ENCODE measurements around the gene PHF20.
"Not testable (repeated sequence)": the region's sequence is repeated elsewhere in the genome, so short reads cannot be mapped to it uniquely, and the experiment has no call there.

PHF20 gene

DNA sequence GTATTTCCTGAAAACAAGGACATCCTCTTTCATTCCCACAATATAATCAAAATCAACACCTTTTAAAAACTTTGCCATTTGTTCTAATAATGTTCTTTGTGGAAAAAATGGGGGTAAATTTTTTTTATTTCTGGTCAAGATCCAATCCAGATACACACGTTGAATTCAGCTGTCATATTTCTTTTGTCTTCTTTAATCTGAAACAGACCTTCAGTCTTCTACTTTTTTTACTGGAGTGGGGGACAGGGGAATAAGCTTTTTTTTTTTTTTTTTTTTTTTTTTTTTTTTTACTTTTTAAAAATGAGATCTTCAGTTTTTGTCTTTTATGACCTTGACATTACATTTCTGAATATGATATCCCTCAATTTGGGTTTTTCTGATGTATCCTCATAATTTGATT is 113.4 kb downstream of the PHF20 start:
- DNase-seq (ENCODE audit: low spot score) = no peak

DNA sequence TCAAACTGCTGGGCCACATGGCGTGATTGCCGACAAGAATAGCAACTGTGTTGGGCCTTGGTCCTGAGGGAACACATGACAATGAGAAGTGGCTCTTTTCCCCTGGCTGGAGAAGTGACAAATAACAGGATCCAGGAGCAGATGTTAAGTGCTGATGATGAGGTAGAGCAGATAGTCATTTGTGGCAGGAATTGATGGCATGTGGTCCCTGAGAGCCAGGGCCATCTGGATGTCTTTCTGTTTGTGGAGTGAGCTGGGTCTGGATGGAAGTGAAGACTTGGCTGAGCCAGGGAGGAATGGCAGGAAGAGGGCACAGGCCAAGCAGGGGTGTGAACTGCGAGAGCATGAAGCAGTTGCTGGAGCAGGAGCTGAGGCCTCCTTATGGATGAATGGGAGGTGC is 114.7 kb downstream of the PHF20 start:
- no peak for DNase-seq (ENCODE audit: low spot score)

DNA sequence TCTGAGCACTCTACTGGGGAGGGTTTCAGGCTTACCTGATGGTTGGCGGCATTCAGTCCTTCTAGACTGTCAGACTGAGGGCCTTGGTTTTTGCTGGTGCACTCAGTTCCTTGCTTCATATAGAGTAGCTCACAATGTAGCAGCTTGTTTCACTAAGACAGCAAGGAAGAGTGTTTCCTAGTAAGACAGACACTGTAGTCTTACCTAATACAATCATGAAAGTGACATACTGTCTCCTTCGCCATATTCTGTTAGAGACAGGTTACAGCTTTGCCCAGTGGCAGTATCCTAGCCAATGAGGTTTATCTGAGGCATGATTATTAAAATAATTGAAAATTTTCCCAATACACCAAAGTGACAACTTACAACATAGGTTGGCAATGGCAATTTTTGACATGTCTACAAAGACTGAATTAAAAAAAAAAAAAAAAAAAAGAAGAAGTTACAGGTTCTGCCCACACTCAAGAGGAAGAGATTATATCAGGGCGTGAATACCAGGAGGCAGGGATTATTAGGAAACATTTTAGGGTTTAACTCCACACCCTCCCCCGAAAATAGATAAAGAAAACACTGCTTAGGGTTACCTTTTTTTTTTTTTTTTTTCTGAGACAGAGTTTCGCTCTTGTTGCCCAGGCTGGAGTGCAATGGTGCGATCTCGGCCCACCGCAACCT is 115.7 kb downstream of the PHF20 start:
- no peak for DNase-seq (ENCODE audit: low spot score)

DNA sequence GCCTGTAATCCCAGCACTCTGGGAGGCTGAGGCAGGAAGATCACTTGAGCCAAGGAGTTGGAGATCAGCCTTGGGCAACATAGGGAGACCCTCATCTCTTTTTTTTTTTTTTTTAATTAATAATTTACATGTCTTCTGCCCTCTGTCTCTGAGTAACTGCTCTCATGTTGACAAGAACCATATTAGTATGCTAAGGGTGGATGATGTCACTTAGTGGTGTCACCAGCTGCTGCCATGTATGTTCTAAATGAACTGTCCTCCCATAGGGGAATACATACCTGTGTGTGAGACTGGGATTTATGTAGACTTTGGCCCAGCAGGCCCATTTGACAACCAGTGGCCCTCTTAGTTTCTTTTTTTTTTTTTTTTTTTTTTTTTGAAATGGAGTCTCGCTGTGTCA is 116.8 kb downstream of the PHF20 start:
- DNase-seq (ENCODE audit: low spot score) = no peak

DNA sequence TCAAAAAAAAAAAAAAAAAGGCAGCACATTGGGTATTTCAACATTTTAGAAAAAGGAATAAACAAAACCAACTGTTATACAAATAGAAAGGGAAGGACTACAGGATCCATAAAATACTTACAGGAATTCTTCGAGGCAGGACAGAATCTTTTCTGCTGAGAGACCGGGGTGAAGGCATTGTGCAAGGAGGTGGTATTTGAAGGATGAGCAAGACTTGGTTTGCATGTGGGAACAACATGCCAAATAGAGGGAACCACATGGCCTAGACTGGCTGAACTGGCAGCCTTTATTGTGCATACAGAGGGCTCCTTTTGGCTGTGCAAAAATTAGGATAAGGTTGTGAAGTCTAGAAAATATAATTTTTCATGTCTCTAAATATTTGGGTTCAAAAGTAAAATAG is 119.6 kb downstream of the PHF20 start:
- DNase-seq (ENCODE audit: low spot score) = no peak

DNA sequence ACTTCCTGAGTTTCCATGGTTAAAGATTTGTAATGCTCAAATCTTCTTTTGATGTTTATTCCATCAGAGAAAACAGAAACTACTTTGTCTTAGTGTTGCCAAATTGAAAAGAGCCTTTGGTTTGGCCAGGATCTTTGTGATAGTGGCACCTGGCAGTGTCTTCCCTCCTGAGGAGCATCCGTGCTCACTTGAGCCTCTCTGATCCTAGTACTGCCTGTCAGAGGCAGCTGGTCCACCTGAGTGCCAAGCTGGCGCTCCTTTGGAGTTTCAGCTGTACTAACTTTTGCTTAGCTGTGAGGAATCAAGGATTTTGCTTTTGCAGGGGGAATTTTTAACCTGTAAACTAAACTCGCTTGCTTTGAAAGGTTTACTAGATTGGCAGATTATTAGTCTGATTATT is 121.1 kb downstream of the PHF20 start:
- DNase-seq (ENCODE audit: low spot score) = no peak

DNA sequence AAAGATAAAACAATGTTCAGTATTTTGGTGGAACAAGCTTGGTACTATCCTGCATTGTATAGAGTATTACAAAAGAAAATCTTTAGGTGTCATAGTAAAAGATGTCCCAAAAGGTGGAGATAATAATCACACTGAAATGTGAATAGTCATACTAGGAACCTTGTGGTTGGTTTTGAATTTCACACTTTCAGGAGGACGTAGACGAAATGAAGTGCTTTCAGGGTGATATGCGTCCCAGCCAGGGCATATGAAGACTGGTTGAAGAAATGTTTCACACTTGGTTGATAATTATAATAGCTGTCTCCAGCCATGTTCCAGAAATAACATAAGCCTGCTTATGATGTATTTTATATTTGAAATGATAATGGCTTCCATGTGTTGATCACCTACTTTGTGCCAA is 122.1 kb downstream of the PHF20 start:
- DNase-seq (ENCODE audit: low spot score) = no peak

DNA sequence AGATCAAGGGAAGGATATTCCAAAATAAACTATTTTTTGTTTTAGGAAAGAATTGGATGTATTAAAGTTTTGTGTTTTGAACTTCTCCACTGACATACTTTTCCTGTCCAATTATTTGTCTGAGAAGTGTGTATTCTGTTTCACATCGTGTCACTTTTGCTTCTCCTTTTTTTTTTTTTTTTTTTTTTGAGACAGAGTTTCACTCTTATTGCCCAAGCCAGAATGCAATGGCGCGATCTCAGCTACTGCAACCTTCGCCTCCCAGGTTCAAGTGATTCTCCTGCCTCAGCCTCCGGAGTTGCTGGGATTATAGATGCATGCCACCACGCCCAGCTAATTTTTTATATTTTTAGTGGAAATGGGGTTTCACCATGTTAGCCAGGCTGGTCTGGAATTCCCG is 123.7 kb downstream of the PHF20 start:
- DNase-seq (ENCODE audit: low spot score) = not testable (repeated sequence)

DNA sequence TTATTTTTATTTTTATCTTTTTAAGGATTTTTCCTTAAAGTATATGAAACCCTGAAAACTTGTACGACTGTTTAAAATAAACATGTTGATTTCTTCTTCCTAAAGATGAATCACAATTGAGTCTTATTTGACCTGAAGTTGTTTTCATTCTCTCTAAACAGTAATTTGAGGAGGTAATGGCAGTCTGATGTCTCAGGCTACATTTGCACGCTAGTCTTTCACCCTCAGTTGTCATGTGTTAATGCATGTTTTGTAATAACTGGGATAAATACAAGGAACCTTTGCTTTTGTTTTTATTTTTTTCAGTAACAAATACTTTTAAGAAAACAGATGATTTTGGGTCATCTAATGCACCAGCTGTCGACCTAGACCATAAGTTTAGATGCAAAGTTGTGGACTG is 127.2 kb downstream of the PHF20 start:
- no peak for DNase-seq (ENCODE audit: low spot score)

DNA sequence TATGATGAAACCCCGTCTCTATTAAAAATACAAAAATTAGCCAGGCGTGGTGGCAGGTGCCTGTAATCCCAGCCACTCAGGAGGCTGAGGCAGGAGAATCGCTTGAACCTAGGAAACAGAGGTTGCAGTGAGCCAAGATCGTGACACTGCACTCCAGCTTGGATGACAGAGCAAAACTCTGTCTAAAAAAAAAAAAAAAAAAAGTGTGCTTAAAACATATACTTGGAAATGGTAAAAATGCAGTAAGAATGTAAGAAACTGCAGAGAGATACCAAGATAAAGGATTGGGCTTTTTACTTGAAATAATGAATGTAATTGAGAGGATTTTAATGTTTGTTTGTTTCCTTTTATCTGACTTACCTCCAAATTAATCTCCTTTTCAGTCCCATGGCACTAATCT is 129.4 kb downstream of the PHF20 start:
- not testable (repeated sequence) for DNase-seq (ENCODE audit: low spot score)

DNA sequence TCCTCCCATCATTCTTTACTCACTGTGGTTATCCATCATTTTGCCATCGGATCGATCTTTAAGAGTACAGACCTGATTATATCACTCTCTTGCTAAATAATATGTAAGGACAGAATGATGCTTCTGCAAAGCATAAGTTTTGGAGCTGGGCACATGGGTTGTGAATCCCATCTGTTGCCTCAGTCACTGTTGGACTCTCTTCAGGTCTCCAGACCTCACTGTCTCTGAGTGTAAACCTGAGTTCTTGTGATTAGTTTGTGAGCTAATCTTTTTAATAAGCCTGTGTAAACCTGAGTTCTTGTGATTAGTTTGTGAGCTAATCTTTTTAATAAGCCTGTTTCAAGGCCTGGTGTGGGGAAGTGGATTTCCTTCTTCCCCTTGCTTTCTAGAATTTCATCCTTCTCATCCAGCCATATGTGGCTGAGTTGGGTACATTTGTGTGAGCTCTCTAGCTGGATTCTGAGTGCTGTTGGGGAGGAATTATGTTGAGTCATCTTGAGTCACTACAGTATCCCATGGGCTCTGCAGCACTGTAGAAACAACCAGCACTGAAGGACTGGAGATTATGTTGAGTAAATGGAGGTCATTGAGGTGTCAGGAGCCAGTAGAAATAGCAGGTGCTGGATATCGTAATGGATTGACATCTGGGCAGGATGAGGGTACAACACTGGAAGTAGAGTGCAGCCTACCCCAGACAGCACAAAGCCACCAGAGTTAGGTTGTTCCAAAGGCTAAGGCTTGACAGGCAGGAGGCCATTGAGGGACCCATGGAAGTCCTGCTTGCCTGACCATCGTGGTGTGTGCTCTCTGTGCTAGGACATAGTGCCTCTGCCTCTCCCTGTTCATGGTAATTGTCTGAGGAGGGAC is 130.1 kb downstream of the PHF20 start:
- no peak for DNase-seq (ENCODE audit: low spot score)

DNA sequence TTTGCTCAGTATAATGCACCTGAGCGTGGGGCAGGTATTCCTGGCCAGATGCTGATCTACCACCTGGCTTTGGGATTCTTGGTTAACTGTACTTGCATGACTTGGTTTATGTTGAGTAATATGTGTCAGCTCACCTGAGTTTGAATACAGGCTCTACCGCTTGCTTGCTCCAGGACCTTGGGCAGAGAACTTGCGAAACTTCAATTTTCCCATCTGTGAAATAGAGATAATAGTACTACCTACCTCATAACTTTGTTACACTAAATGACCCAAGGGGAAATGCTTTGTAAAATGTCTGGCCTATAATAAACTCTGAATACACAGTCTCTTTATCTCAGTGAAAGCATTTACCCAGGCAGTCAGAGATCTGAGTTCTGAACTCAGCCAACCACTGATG is 130.7 kb downstream of the PHF20 start:
- DNase-seq (ENCODE audit: low spot score) = no peak

DNA sequence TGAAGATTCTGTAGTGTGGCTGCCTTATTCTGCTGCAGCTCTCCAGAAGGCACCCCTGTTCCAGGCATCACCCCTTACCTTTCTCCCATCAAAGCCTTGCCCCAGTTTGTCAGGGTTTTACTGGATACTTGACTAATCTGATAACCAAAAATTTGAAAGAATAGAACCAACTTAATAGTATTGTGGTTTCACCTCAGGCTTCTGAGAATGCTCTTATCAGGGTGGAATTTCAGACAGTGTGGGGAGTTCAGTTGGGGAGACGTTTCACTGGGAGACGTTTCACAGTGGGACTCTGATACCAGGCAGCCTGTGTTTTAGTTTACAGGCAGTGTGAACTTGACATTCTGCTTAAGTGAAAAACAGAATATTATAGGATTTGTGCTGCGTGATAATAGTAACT is 132.0 kb downstream of the PHF20 start:
- no peak for DNase-seq (ENCODE audit: low spot score)

DNA sequence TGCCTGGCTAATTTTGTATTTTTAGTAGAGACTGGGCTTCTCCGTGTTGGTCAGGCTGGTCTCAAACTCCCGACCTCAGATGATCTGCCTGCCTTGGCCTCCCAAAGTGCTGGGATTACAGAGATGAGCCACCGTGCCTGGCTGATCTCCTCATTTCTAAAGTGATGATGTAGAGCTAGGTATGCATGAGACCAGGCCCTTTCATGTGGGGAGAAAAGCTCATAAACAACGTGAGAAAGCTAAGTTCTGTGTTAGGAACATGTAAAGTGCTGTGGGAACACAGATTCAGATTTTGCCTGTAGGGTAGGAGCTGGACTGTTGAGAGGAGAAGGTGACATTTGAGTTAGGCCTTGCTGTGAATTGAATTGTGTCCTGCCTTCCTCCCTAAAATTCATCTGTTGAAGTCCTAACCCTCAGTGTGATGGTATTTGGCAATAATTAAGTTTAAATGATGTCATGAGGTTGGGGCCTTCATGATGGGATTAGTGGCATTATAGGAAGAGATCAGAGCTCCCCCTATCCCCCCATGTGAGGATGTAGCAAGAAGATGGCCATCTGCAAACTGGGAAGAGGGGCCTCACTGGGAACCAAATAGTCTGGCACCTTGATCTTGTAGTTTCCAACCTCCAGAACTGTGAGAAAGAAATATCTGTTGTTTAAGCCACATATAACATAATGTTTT is 133.3 kb downstream of the PHF20 start:
- no peak for DNase-seq (ENCODE audit: low spot score)

DNA sequence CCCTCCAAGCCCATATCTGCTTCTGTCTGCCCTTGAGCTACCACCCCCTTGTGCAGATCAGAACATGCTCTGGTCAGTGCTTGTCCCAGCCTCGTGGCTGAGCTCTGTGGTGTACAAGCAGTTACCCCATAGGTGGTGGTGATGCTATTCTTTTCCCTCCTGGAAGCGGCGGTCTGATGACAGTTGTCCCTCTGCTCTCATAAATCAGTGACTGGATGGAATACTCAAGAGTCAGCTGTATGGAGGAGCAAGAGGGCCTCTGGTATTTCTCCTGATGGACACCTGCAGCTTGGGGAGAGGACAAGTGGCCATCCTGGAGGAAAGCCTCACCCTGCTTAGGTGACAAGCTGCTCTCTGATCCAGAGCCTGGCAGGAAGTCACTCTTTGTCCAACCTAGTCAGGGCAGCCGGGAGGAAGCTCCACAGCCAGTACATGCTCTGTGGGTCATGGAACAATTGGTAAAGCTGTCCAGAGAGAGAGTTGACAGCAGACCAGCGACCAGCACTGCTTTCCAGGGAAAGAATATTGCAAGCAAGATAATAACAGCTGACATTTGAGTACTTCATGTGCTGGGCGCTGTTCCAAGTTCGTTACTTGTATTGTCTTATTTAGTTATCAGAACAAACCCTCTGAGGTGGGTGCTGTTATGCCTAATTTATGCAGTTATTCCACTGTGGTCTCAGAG is 135.3 kb downstream of the PHF20 start:
- no peak for DNase-seq (ENCODE audit: low spot score)

DNA sequence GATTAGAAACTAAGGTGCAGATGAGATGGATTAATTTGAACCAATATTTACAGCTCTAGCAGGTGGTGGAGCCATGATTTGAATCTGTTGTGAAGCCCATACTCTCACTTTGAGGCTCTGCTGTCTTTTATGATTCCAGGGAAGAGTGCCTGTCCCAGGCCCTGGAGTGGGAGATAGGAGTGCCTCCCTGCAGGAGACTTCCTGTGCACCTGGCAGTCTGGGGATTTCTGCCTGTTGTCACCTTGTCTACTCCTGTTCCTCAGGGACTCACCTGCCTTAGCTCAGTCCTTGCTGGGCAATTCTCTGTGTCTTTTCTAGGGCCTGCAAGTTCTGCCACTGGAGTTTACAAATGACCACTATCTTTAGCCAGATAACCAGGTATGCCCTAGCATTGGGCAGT is 136.2 kb downstream of the PHF20 start:
- no peak for DNase-seq (ENCODE audit: low spot score)

DNA sequence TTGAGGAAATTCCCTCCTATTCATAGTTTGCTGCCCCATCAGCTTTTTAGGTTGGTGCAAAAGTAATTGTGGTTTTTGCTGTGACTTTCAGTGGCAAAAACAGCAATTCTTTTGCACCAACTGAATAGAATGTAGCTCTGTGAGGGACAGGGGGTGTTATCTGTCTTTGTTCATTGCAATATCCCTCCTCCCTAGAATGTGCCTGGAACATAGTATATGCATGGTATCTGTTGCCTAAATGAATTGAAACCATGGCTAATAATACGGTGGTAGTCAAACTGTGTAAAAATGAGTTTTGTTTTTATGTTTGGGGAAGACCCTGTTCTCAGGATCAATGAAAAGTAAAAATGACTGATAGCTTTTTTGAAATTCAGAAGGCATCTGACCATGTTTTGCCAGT is 137.4 kb downstream of the PHF20 start:
- DNase-seq (ENCODE audit: low spot score) = no peak

DNA sequence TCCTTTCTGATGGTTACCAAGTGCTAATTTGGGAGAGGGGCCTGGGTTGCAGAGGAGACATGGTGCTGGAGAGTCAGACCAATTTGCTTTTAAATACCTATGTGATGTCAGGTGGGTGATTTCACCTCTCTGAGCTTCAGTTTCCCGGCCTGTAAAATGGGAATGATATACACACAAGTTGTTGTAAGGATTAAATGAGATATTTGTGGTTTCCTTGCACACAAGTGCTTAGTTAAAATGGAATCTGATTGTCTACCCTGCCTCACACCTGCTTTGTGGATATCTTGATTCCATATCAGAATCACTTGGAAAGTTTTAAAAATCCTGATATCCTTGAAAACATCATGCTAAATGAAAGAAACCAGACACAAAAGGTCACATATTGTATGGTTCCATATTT is 138.0 kb downstream of the PHF20 start:
- no peak for DNase-seq (ENCODE audit: low spot score)

DNA sequence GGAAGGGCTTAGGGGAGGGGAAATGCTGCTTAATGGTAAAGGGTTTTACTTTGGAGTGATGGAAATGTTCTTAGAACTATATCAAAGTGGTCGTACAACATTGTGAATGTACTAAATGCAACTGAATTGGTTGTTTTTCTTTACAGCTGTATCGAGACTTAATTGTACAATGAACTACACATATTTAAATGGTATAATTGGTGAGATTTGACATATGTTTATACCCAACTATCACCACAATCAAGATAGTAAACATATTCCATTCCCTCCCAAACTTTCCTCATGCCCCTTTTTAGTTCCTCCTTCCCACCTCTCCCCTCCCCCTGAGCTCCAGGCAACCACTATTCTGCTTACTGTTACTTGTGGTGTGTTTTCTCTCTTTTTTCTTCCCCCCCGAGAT is 138.4 kb downstream of the PHF20 start:
- DNase-seq (ENCODE audit: low spot score) = no peak

DNA sequence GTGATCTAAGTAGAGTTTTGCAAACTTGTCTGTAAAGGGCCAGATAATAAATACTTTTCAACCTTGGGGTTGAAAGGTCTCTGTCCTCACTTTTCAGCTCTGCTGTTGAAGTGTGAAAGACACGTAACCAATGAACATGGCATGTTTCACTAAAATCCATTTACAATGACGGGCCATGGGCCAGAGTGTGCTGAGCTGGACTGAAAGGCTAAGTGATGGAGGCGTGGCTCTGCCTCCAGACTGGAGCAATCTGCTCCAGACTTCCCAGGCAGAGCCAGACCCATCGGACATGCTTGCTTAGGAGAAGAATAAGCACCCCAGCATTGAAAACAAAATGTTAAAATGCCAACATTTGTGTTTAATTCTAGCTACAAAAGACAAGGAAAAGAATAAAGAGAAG is 141.1 kb downstream of the PHF20 start:
- no peak for DNase-seq (ENCODE audit: low spot score)

DNA sequence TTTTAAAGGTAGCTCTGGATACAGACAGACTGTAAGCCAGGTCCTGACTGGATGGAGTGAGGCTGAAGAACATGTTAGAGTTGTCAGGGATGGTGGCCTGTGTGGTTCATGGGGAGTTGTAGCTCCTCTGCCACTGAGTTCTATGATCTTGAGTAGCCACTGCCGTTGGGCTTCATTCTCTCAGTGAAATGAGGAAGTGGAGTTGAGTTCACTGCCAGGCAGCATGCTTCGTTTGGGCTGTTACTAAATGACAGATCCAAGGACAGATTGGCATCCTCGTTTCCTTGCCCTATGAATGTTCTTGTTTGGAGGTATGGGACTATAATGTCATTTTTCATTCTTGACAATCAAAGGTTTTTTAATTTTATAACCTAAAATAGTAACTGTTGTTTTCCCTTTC is 145.3 kb downstream of the PHF20 start:
- no peak for DNase-seq (ENCODE audit: low spot score)

DNA sequence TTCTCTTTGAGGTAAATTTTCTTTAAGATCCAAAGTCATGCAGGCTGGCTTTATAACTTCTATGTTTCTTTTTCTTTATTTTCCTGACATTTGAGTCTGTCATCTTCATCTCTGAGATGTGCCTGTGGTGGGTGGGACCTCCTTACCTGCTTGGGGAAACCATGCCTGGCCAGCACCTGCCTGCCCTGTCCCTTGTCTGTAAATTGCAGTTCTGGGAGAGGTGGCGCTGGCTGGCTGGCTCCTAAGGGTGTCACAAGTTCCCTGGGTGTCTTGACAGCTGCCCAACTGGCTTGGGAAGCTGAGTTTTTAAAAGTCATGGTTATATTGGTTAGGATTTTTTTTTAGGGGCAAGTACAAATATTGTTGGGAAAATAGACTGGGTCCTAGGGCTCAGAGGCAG is 146.2 kb downstream of the PHF20 start:
- no peak for DNase-seq (ENCODE audit: low spot score)

DNA sequence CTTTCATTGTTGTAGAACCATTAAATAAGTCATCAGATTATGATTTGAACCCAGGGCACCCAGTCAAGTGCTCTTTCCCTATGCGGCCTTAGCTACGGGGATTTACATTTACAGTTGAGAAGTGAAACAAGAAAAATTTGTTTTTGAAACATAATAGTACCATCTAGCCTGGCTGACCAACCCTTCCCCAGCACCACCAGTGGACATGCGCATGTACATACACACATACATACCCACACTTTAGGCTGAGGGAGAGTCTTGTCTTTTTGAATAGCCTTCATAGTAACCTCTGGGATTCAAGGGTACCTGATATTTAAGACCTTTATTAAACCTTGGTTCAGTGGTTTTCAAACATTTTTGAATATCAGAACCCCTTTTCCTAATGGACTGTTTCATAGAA is 148.7 kb downstream of the PHF20 start:
- DNase-seq (ENCODE audit: low spot score) = no peak
